GM12891 (cell line): ENCODE measurements around the gene KIF5C.

Source experiments
- DNase-seq: peaks from one replicate; pipeline ENCODE4 v3.0.0; 2011; ENCODE audit warnings: low spot score; ENCODE audit not compliant: insufficient read length
- FAIRE-seq: peaks from 2 replicates; lab custom pipeline; 2011; peaks lifted over from hg19 to GRCh38; lab: Jason Lieb, UNC
- PAX5 ChIP-seq: IDR thresholded peaks from 2 replicates; pipeline ENCODE4 v1.6.1; 2011; ENCODE audit warnings: low read length, moderate library complexity, mild to moderate bottlenecking; ENCODE audit not compliant: insufficient read depth, severe bottlenecking
- POLR2A ChIP-seq: IDR thresholded peaks from 2 replicates; pipeline ENCODE4 v1.6.1; 2011; ENCODE audit warnings: low read depth, low read length, control low read depth
- POLR2AphosphoS5 ChIP-seq: IDR thresholded peaks from 2 replicates; pipeline ENCODE4 v1.6.1; 2011; ENCODE audit warnings: low read depth, low read length, control low read depth
- POU2F2 ChIP-seq: IDR thresholded peaks from 2 replicates; pipeline ENCODE4 v1.6.1; 2011; ENCODE audit warnings: low read depth, mild to moderate bottlenecking, control low read depth, low read length, moderate library complexity
- SPI1 ChIP-seq: IDR thresholded peaks from 2 replicates; pipeline ENCODE4 v1.6.1; 2011; ENCODE audit warnings: low read depth, low read length, control low read depth
- TAF1 ChIP-seq: IDR thresholded peaks from 2 replicates; pipeline ENCODE4 v1.6.1; 2011; ENCODE audit warnings: low read depth, low read length, control low read depth

The KIF5C gene

DNA sequence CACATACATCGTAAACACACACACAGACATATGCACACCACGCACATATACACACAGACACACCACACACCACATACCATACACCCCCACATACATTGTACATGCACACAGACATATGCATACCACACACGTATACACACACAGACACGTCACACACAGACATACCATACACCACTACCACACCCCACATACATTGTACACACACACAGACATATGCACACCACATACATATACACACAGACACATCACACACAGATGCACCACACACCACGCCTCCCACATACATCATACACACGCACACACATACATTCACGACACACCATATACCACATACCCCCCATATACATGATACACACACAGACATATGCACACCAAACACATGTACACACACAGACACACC, 58.4 kb downstream of the KIF5C start:
- DNase-seq (no peak), FAIRE-seq (no peak)
- no peak for TF ChIP-seq TAF1
- no peak for TF ChIP-seq PAX5
- TF ChIP-seq POLR2A: no peak
- no peak for TF ChIP-seq SPI1
- no peak for TF ChIP-seq POU2F2
- no peak for TF ChIP-seq POLR2AphosphoS5

DNA sequence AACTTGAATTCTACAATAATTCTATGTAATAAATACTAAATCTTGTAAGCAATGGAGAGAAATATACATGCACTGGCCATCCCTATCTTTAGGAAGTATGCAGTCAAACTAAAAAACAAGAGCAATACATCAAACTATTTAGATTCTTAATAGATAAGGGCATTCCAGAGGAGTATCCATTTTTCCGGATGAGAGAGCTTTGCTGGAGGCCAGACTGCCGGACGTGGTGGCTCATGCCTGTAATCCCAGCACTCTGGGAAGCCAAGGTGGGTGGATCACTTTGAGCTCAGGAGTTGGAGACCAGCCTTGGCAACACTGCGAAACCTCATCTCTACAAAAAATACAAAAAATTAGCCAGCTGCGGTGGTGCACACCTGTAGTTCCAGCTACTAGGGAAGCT, 60.8 kb downstream of the KIF5C start:
- TF ChIP-seq POLR2AphosphoS5: no peak
- no peak for TF ChIP-seq SPI1
- TF ChIP-seq TAF1: no peak
- TF ChIP-seq POU2F2: no peak
- no peak for TF ChIP-seq POLR2A
- TF ChIP-seq PAX5: no peak
- FAIRE-seq: no peak
- no peak for DNase-seq

DNA sequence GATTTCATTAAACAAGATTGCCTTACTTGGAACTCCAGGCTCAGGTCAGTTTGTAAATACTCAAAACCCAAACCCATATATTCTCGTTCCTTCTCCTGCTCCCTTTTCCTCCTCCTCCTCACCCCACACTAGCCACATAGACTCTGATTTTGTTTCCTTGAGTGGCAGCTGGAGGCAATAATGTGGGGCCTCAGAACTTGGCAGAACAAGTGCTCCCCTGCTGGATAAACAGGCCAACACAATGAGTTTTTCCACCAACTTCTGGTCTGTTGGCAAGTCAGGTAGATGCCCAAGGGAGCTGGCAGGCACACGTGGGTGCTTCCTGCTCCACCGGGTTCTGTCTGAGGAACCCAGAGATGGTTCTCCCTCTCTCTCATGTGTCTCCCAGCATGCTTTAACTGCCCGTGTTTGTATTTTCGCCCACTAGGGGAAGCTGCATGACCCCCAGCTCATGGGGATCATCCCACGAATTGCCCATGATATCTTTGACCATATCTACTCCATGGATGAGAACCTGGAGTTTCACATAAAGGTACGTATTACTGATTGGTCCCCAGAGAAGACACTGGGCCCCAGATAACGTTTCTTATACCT, 61.9 kb downstream of the KIF5C start:
- no peak for FAIRE-seq

DNA sequence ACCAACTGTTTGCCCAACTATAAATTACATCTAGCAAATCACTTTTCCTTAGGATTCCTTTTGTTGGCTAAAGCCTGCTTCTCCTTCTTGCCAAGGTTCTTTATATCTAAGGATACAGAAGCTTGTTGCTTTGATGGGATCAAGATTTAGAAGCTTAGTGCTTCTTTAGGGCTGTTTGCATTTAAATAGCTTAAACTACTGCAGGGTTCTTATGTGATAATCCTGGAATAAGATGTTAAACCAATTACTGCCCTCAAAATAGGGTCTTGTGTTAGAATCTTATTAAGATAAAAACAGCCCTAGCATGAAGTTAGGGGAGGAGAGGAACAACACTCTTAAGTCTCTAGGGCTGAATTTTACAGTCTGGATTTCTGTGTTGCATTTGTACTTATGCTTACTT, 64.2 kb downstream of the KIF5C start:
- FAIRE-seq (no peak), DNase-seq (no peak)
- TF ChIP-seq TAF1: no peak
- no peak for TF ChIP-seq POU2F2
- TF ChIP-seq PAX5: no peak
- TF ChIP-seq POLR2AphosphoS5: no peak
- TF ChIP-seq SPI1: no peak
- TF ChIP-seq POLR2A: no peak

More for the DNA sequence above, 61.9 kb downstream of the KIF5C start:
- DNase-seq: no peak
- TF ChIP-seq PAX5 (no peak), POLR2AphosphoS5 (no peak), SPI1 (no peak), TAF1 (no peak), POU2F2 (no peak), POLR2A (no peak)

DNA sequence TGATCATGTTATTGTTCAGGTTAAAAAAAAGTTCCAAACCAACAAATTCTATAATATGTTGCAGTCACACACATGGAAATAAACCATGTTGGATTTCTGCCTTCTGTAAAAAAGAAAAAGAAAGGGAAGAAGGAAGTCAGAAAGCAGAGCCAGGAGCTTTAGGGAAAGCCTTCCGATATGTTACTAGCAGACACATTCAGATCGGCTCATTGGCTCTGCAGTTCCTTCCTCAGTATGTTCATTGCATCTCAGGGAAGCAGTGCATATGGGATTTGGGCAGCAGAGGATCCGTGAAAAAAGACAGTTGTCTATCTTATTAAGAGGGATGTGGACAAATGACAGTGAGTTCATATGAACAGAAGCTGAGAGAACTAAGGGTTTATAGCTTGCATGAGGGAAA, 68.1 kb downstream of the KIF5C start:
- DNase-seq: no peak
- no peak for FAIRE-seq

DNA sequence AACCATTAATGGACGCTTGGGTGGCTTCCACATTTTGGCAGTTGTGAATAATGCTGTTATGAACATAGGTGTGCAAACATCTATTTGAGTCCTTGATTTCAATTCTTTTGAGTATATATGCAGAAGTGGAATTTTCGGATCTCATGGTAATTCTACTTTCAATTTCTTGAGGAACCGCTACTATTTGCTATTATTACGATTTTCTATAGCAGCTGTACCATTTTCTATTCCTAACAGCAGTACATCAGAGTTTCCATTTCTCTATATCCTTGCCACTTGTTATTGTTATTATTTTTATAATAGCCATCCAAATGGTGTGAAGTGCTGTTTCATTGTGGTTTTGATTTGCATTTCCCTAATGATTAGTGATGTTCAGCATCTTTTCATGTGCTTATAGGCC, 69.5 kb downstream of the KIF5C start:
- peak; percentile 28 for FAIRE-seq
- TF ChIP-seq PAX5: no peak
- peak; percentile 48; the same call in 1 of the 2 replicates for TF ChIP-seq SPI1
- no peak for DNase-seq

More for the DNA sequence above, 68.1 kb downstream of the KIF5C start:
- TF ChIP-seq POLR2A: no peak
- no peak for TF ChIP-seq SPI1
- no peak for TF ChIP-seq PAX5
- no peak for TF ChIP-seq POU2F2

DNA sequence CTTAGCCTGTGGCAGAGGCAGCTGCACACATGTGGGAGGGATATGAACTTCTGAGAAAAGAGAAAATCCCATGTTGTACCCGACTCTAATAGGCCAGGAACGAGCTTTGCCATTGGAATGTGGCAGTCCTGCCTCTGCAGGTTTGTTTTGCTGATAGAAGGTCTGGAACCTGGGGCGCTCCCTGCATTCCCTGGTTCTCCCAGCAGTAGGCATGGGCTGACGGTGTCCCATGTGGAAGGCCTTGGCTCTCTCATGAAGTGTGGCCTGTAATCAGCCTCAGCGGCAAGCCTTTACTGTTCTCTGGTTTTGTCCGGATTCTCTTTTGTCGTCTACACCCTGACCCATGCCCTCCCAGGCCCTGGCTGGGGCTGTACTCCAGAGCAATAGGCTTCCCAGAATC, 72.3 kb downstream of the KIF5C start:
- no peak for DNase-seq
- FAIRE-seq: no peak
- TF ChIP-seq TAF1 (no peak), PAX5 (no peak), POU2F2 (no peak), SPI1 (no peak), POLR2A (no peak), POLR2AphosphoS5 (no peak)

DNA sequence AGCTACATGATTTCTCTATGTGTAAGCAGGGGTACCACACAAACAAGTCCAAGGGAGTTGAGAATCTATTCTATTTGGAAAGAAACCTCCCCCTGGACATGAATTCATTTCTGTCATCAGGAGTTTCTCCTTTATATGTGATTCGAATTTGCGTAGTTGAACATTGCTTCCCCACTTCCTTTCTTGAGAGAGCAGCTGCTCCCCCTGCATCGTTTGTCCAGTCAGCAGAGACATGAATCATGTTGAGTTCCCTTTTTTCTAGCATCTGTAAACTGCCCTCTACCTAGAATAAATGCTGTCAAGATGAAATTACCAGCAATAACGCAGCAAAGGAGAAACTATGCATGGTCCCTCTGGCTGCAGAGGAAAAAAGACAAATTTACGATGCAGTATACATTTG, 73.8 kb downstream of the KIF5C start:
- DNase-seq (no peak), FAIRE-seq (no peak)
- no peak for TF ChIP-seq POU2F2
- no peak for TF ChIP-seq POLR2A
- TF ChIP-seq PAX5: no peak
- peak; percentile 54; the same call in 1 of the 2 replicates for TF ChIP-seq SPI1

DNA sequence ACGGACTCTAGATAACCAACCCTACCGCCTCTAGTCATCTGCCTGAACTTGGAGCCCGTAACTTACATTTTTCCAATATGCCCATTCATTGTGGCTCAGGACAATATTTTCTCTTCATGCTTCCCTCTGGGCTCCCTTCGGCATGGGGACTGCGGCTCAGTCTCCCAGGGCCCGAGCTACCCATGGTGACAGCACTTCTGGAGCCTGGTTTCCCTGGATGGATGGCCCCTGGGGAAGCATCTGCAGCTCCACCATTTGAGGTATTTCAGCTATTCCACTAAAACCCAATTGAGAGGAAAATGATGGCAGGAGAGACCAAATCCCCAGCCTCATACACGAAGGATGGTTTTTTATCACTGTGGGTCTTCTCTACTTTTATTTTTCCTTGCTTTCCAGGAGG, 74.3 kb downstream of the KIF5C start:
- no peak for DNase-seq
- no peak for TF ChIP-seq TAF1
- no peak for TF ChIP-seq SPI1
- no peak for TF ChIP-seq PAX5
- TF ChIP-seq POLR2A: no peak
- FAIRE-seq: no peak

DNA sequence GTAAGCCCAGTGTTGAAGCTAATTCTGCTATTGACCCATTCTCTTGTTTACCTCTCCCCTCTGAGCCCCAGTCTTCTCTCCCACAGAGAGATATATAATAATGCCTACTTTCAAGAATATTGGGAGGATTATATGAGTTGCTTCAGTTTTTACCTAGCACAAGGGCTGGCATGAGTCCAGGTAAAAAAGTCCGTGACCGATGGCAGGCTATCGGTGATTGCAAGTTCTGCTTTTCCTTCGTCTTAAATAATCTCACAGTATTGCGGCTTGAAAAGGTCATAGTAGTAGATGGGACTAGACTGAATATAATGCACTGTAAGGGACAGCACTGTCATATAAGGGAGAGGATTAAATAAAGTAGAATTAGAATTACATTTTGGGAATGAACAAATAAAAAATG, 77.6 kb downstream of the KIF5C start:
- FAIRE-seq (no peak), DNase-seq (no peak)
- no peak for TF ChIP-seq POLR2AphosphoS5
- no peak for TF ChIP-seq POU2F2
- no peak for TF ChIP-seq PAX5
- TF ChIP-seq POLR2A: no peak
- TF ChIP-seq SPI1: no peak
- TF ChIP-seq TAF1: no peak

DNA sequence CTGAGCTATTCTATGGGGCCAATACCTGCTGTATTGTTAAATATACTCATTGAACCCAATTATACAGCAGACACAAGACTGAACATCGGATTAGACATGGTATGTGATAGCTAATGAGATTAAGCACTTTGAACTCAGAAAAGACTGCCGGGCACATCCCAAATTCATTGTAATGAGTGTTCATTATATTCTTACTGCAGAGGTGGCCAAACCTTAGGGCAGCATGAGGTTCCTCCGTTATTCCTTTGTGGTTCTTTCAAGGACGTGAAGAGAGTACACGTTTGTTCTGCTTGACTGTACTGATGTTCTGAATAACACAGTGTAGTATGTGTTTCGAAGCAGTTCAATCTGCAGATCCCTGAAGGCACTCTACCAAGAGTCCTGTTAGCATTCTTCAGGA, 78.4 kb downstream of the KIF5C start:
- TF ChIP-seq PAX5 (no peak), SPI1 (no peak), POLR2A (no peak), POU2F2 (no peak), POLR2AphosphoS5 (no peak), TAF1 (no peak)
- FAIRE-seq: no peak
- DNase-seq: no peak

DNA sequence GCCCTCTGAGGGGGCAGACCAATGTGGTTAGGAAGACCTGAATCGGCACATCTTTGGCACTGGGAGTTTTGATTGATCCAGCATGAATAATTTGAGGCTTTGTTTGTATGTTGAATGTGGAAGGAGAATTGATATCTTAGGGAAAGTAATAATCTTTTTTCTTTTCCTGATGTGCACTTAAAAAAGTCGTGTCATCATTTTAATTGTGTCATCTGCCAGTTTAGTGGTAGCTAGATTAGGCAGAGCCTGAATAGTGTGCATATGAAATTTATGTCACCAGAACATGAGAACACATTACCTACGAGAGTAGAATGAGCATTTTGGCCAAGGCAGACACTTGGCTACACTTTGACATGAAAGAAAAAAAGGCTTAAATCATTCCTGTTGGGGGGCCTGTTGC, 79.5 kb downstream of the KIF5C start:
- FAIRE-seq (no peak), DNase-seq (no peak)
- TF ChIP-seq POLR2AphosphoS5: no peak
- no peak for TF ChIP-seq TAF1
- TF ChIP-seq PAX5: no peak
- no peak for TF ChIP-seq SPI1
- no peak for TF ChIP-seq POLR2A
- TF ChIP-seq POU2F2: no peak
